ENCODE measurements around the gene GTF2IRD2. TPM values are rescaled to one million over a fixed set of nuclear protein-coding genes. Genes with fewer than 3 reads are reported as not detected.
A peak's percentile ranks its signal among the peaks of the same experiment; 100 is the strongest.
"Not testable (repeated sequence)": the region's sequence is repeated elsewhere in the genome, so short reads cannot be mapped to it uniquely, and the experiment has no call there.

Gene GTF2IRD2
- total RNA-seq, 1 experiment from 2014 or later, result 3.0 TPM

DNA sequence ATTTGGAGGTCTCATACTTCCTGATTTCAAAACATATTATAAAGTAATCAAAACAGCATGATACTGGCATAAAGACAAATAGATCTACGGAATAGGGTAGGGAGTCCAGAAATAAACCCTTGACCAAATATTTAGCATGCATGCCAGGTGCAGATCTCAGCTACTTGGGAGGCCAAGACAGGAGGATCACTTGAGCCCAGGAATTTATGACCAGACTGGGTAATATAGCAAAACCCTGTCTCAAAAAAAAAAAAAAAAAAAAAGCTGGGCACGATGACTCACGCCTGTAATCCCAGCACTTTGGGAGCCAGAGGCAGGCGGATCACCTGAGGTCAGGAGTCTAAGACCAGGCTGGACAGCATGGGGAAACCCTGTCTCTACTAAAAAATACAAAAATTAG is 21.4 kb downstream of the GTF2IRD2 start:
- H3F3A ChIP-seq (ENCODE audit: low read length, unreplicated experiment); H4K20me1 ChIP-seq (ENCODE audit: low read length); BruUV-seq (replicated peaks); H3K9me2 ChIP-seq (replicated peaks; ENCODE audit: low read length); H3K9me3 ChIP-seq (ENCODE audit: low read length); H3K4me2 ChIP-seq (ENCODE audit: low read length); H2AFZ ChIP-seq (ENCODE audit: low read length); H3K79me2 ChIP-seq (ENCODE audit: low read length); intact Hi-C loops (cut with micrococcal nuclease); H3K27me3 ChIP-seq (ENCODE audit: low read length); H3K36me3 ChIP-seq (ENCODE audit: low read depth, low read length); H3K27ac ChIP-seq (ENCODE audit: low read length); H3K4me1 ChIP-seq (ENCODE audit: insufficient read depth, low read length); CTCF ChIA-PET; H3K4me3 ChIP-seq (ENCODE audit: low read length); DNase-seq; POLR2A ChIA-PET (ENCODE audit: unreplicated experiment); H3K9ac ChIP-seq (ENCODE audit: low read length): not testable (repeated sequence)
- peak; percentile 45 for ATAC-seq

DNA sequence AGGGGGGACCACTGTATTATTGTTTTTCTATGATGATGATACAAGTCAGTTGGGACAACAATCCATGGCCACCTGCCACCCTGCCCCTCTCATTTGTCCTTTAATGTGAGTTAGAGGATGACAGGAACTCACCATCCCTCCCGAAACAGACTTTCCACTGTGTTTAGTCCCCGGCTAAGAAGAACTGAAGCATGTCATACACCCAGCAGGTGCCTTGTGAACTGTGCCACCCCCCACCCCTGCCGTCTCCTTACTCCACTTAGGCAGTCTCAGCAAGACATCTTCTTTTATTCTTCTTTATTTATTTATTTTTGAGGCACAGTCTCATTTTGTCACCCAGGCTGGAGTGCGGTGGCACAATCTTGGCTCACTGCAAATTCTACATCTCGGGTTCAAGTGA is 30.1 kb downstream of the GTF2IRD2 start:
- H3K4me1 ChIP-seq (ENCODE audit: insufficient read depth, low read length); H3K79me2 ChIP-seq (ENCODE audit: low read length); H3K27me3 ChIP-seq (ENCODE audit: low read length); H3K9ac ChIP-seq (ENCODE audit: low read length); H3K27ac ChIP-seq (ENCODE audit: low read length); H2AFZ ChIP-seq (ENCODE audit: low read length); H3K9me3 ChIP-seq (ENCODE audit: low read length); DNase-seq; BruUV-seq (replicated peaks); H3F3A ChIP-seq (ENCODE audit: low read length, unreplicated experiment); intact Hi-C loops (cut with micrococcal nuclease); ATAC-seq; H3K36me3 ChIP-seq (ENCODE audit: low read depth, low read length); CTCF ChIA-PET; POLR2A ChIA-PET (ENCODE audit: unreplicated experiment); H3K4me3 ChIP-seq (ENCODE audit: low read length); H4K20me1 ChIP-seq (ENCODE audit: low read length); H3K4me2 ChIP-seq (ENCODE audit: low read length); H3K9me2 ChIP-seq (replicated peaks; ENCODE audit: low read length): not testable (repeated sequence)

DNA sequence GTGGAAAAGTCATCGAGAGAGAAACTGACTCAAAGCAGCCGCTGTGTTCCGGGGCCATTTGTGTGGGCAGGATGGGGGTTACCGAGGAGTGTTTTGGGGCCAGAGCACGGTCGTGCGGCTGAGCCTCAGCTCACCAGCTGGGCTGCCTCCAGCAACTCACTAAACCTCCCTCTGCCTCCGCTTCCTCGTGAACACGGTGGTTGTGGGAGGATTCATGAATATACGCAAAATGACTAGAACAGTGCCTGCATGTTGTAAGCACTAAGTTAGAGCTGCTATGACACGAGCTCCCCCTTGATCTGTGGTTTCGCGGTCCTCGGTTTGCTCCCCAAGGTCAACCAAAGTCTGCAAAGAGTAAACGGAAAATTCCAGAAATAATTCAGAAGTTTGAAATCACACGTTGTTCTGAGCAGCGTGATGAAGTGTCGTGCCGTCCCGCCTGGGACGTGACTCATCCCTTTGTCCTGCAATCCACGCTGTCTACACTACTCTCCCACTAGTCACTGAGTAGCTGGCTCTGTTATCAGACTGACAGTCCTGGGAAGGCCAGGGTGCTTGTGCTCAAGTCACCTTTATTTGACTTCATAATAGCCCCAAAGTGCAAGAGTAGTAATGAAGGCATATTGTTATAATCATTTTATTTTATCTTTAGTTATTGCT is 31.1 kb downstream of the GTF2IRD2 start:
- H3K79me2 ChIP-seq (ENCODE audit: low read length); DNase-seq; H3K4me3 ChIP-seq (ENCODE audit: low read length); CTCF ChIA-PET; BruUV-seq (replicated peaks); H3K9me3 ChIP-seq (ENCODE audit: low read length); H4K20me1 ChIP-seq (ENCODE audit: low read length); POLR2A ChIA-PET (ENCODE audit: unreplicated experiment); H3K4me1 ChIP-seq (ENCODE audit: insufficient read depth, low read length); H3K9ac ChIP-seq (ENCODE audit: low read length); H3K36me3 ChIP-seq (ENCODE audit: low read depth, low read length); H3K4me2 ChIP-seq (ENCODE audit: low read length); H3K9me2 ChIP-seq (replicated peaks; ENCODE audit: low read length); H3F3A ChIP-seq (ENCODE audit: low read length, unreplicated experiment); H2AFZ ChIP-seq (ENCODE audit: low read length); intact Hi-C loops (cut with micrococcal nuclease); H3K27me3 ChIP-seq (ENCODE audit: low read length); H3K27ac ChIP-seq (ENCODE audit: low read length): not testable (repeated sequence)
- ATAC-seq, result peak; percentile 95

DNA sequence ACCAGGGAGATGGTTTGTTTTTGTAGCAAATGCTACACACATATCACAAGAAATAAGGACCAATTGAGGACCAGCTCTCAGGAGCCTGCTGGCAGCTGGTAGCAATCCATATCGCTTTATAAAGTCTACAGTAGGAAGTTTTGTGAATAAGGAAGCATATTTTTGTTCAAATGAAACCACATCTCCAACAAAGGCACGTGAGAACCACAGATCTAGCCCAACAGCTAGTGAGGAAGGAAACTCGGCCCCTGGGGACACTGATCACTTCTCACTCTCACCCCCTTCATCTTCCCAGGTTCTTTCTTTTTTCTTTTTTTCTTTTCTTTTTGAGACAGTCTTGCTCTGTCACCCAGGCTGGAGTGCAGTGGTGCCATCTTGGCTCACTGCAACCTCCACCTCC is 35.5 kb downstream of the GTF2IRD2 start:
- H3K9me3 ChIP-seq (ENCODE audit: low read length); H3K4me2 ChIP-seq (ENCODE audit: low read length); H3K9me2 ChIP-seq (replicated peaks; ENCODE audit: low read length); H3K4me1 ChIP-seq (ENCODE audit: insufficient read depth, low read length); DNase-seq; H3F3A ChIP-seq (ENCODE audit: low read length, unreplicated experiment); H3K4me3 ChIP-seq (ENCODE audit: low read length); intact Hi-C loops (cut with micrococcal nuclease); H3K27me3 ChIP-seq (ENCODE audit: low read length); H3K79me2 ChIP-seq (ENCODE audit: low read length); H4K20me1 ChIP-seq (ENCODE audit: low read length); H2AFZ ChIP-seq (ENCODE audit: low read length); H3K9ac ChIP-seq (ENCODE audit: low read length); H3K36me3 ChIP-seq (ENCODE audit: low read depth, low read length); H3K27ac ChIP-seq (ENCODE audit: low read length); BruUV-seq (replicated peaks); CTCF ChIA-PET; POLR2A ChIA-PET (ENCODE audit: unreplicated experiment); ATAC-seq: not testable (repeated sequence)

DNA sequence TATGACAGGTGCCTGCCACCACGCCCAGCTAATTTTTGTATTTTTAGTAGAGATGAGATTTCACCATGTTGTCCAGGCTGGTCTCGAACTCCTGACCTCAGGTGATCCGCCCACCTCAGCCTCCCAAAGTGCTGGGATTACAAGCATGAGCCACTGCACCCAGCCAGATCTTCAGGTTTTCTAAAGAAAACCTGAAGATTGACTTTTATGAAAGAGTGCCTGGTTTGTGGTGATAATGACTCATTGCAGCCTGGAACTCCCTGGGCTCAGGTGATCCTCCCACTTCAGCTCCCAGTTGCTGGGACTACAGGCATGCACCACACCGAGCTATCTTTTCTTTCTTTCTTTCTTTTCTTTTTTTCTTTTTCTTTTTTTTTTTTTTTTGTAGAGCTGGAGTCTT is 52.8 kb downstream of the GTF2IRD2 start:
- H3K4me3 ChIP-seq (ENCODE audit: low read length); BruUV-seq (replicated peaks); H3K27me3 ChIP-seq (ENCODE audit: low read length); intact Hi-C loops (cut with micrococcal nuclease); H3K9ac ChIP-seq (ENCODE audit: low read length); H3K9me2 ChIP-seq (replicated peaks; ENCODE audit: low read length); H3F3A ChIP-seq (ENCODE audit: low read length, unreplicated experiment); H3K4me2 ChIP-seq (ENCODE audit: low read length); CTCF ChIA-PET; H2AFZ ChIP-seq (ENCODE audit: low read length); H3K36me3 ChIP-seq (ENCODE audit: low read depth, low read length); H3K27ac ChIP-seq (ENCODE audit: low read length); H3K4me1 ChIP-seq (ENCODE audit: insufficient read depth, low read length); H4K20me1 ChIP-seq (ENCODE audit: low read length); H3K9me3 ChIP-seq (ENCODE audit: low read length); H3K79me2 ChIP-seq (ENCODE audit: low read length); DNase-seq: not testable (repeated sequence)
- POLR2A ChIA-PET (ENCODE audit: unreplicated experiment), result interaction anchor here (0.6 kb wide), 2 partner anchors 163 to 349 kb away, joined by 3 to 5 read pairs; no protein-coding TSS in a partner anchor
- ATAC-seq, result peak; percentile 83

DNA sequence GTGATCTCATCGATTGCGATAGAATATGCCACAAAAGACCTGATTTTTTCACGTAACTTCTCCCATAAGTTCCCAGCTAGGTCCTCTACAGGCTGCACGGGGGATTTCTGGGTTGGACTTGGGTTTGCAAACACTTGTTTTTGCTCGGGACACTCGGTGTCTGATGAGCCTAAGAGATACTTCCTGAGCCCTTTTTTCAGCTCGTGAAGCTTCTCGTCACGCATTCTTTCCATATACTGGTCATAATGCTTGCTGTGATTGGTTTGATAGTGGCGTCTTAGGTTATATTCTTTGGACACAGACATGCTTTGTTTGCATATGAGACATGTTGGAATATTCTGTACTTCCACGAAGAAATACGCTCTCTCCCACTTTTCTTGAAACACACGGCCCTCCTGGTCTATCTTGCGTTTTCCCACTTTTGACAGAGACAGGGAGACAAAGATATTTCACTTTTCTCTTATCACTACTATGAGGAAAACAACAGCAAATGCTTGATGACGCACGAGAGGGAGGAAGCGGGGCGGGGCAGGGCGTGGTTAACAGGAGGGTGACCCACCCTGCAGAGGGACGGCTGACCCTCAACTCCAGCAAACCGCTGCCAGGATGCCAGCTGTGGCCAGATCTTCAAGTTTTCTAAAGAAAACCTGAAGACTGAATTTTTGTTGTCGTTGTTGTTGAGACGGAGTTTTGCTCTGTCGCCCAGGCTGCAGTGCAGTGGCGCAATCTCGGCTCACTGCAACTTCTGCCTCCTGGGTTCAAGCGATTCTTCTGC is 53.4 kb downstream of the GTF2IRD2 start:
- H3K4me3 ChIP-seq (ENCODE audit: low read length); H2AFZ ChIP-seq (ENCODE audit: low read length); H3K79me2 ChIP-seq (ENCODE audit: low read length); H4K20me1 ChIP-seq (ENCODE audit: low read length); intact Hi-C loops (cut with micrococcal nuclease); H3K36me3 ChIP-seq (ENCODE audit: low read depth, low read length); H3K9me2 ChIP-seq (replicated peaks; ENCODE audit: low read length); DNase-seq; H3K9ac ChIP-seq (ENCODE audit: low read length); H3K27ac ChIP-seq (ENCODE audit: low read length); H3K4me2 ChIP-seq (ENCODE audit: low read length); H3K27me3 ChIP-seq (ENCODE audit: low read length); H3F3A ChIP-seq (ENCODE audit: low read length, unreplicated experiment); CTCF ChIA-PET; ATAC-seq; H3K9me3 ChIP-seq (ENCODE audit: low read length); H3K4me1 ChIP-seq (ENCODE audit: insufficient read depth, low read length): not testable (repeated sequence)
- TSS peak; percentile 99 for BruUV-seq (replicated peaks)
- POLR2A ChIA-PET (ENCODE audit: unreplicated experiment), result interaction anchor here (0.6 kb wide), 2 partner anchors 162 to 349 kb away, joined by 3 to 5 read pairs; no protein-coding TSS in a partner anchor

Data from PC-3 (cell line).